HepG2 (cell line): Measurements from ENCODE around the gene TARBP2. TPM values are rescaled to one million over a fixed set of nuclear protein-coding genes. Genes with fewer than 3 reads are reported as not detected.

ENCODE experiments used
- BCL6 ChIP-seq: IDR thresholded peaks from 2 replicates; pipeline ENCODE4 v1.6.1; 2016; ENCODE audit warnings: missing genetic modification reagents, missing compliant biosample characterization
- CHD4 ChIP-seq: fragments of 200-600 bp; sonication (generic); IDR thresholded peaks from 2 replicates; pipeline ENCODE4 v1.7.0; 2017; ENCODE audit warnings: mild to moderate bottlenecking, low read length, borderline replicate concordance
- GLMP ChIP-seq: sonication (generic); formaldehyde crosslinking; IDR thresholded peaks from 2 replicates; pipeline ENCODE4 v1.9.0; 2021; ENCODE audit warnings: missing genetic modification reagents, mild to moderate bottlenecking, borderline replicate concordance
- HNRNPL ChIP-seq: fragments of 200-400 bp; formaldehyde crosslinking; IDR thresholded peaks from 2 replicates; pipeline ENCODE4 v1.6.1; 2017; ENCODE audit warnings: mild to moderate bottlenecking, low read depth, low read length
- KLF15 ChIP-seq: sonication (generic); formaldehyde crosslinking; IDR thresholded peaks from 2 replicates; pipeline ENCODE4 v1.8.1; 2023; ENCODE audit warnings: borderline replicate concordance, mild to moderate bottlenecking, inconsistent platforms, missing genetic modification reagents, mixed read lengths
- NAIF1 ChIP-seq: sonication (generic); formaldehyde crosslinking; IDR thresholded peaks from 2 replicates; pipeline ENCODE4 v1.5.0; 2020; ENCODE audit warnings: mild to moderate bottlenecking, missing genetic modification reagents, borderline replicate concordance
- NONO ChIP-seq, 2 experiments: fragments of 450-650 bp in 1 of 2; sonication (generic) in 1 of 2; formaldehyde crosslinking in 1 of 2; IDR thresholded peaks in 1 of 2; conservative IDR thresholded peaks in 1 of 2; 2 replicates each; pipeline versions ENCODE4 v1.6.1 to v1.8.0; 2017 to 2022; ENCODE audit warnings: mild to moderate bottlenecking in 1 of 2, missing genetic modification reagents in 1 of 2, moderate library complexity in 1 of 2
- SCMH1 ChIP-seq: sonication (generic); formaldehyde crosslinking; IDR thresholded peaks from 2 replicates; pipeline ENCODE4 v1.9.0; 2021; ENCODE audit warnings: missing genetic modification reagents, mild to moderate bottlenecking, borderline replicate concordance
- ZHX2 ChIP-seq, 2 experiments: sonication (generic) in 1 of 2; formaldehyde crosslinking in 1 of 2; IDR thresholded peaks; 2 replicates each; pipeline versions ENCODE4 v1.6.1 to v1.9.0; 2014 to 2022; ENCODE audit warnings: antibody characterized with exemption in 1 of 2, borderline replicate concordance in 1 of 2, inconsistent platforms in 1 of 2, low read depth in 1 of 2, missing genetic modification reagents in 1 of 2
- ZNF224 ChIP-seq: sonication (generic); formaldehyde crosslinking; IDR thresholded peaks from 2 replicates; pipeline ENCODE4 v1.5.0; 2020; ENCODE audit warnings: mild to moderate bottlenecking, missing genetic modification reagents
- ZNF512B ChIP-seq: sonication (generic); formaldehyde crosslinking; IDR thresholded peaks from 2 replicates; pipeline ENCODE4 v1.5.1; 2020; ENCODE audit warnings: missing genetic modification reagents, mild to moderate bottlenecking, borderline replicate concordance
- ZNF687 ChIP-seq: sonication (generic); formaldehyde crosslinking; IDR thresholded peaks from 2 replicates; pipeline ENCODE4 v1.5.1; 2020; ENCODE audit warnings: mild to moderate bottlenecking, missing genetic modification reagents, moderate library complexity
- ZSCAN22 ChIP-seq: sonication (generic); formaldehyde crosslinking; IDR thresholded peaks from 2 replicates; pipeline ENCODE4 v1.4.0; 2020; ENCODE audit warnings: mild to moderate bottlenecking, missing genetic modification reagents
- polyA plus RNA-seq, 8 experiments: library from polyadenylated mRNA; depleted of rRNA in 3 of 8; stranded (reverse) in 7 of 8; unstranded in 1 of 8; fragments of >200 nt; fragmentation: Illumina TruSeq in 4 of 8; extraction: Trizol in 4 of 8; gene quantifications; 2 replicates each; pipeline versions ENCODE4 v1.2.1 to v1.2.3, GENCODE V29; 2011 to 2016; ENCODE audit warnings: low read depth in 4 of 8, missing spikeins in 1 of 8, mixed read lengths in 1 of 8; ENCODE audit not compliant: insufficient read depth in 1 of 8
- total RNA-seq, 5 experiments: library from RNA; depleted of rRNA; stranded (reverse); fragments of >200 nt; fragmentation: Illumina TruSeq; extraction: Trizol; gene quantifications; 2 replicates each; pipeline ENCODE4 v1.2.3, GENCODE V29; 2016; ENCODE audit warnings: low read depth in 1 of 5

TARBP2 gene
- total and polyA plus RNA-seq, 2 of the 13 experiments (the other 11 are each of a cell fraction or from before 2014, with no cell fraction given), result 47.0 to 55.5 TPM

- TF ChIP-seq SCMH1 (CRISPR knock-in tag), result no peak
- TF ChIP-seq ZNF224 (CRISPR knock-in tag), result no peak
- no peak for TF ChIP-seq KLF15 (CRISPR knock-in tag)
- TF ChIP-seq ZHX2 (IDR thresholded peaks at IDR 0.05; ENCODE audit: low read depth), result no peak
- TF ChIP-seq ZHX2 (CRISPR knock-in tag; IDR thresholded peaks at IDR 0.05; ENCODE audit: borderline replicate concordance), result no peak
- TF ChIP-seq BCL6 (CRISPR knock-in tag), result no peak
- no peak for TF ChIP-seq GLMP (CRISPR knock-in tag)
- no peak for TF ChIP-seq NAIF1 (CRISPR knock-in tag)
- peak; percentile 1; the same call in 1 of the 2 replicates for TF ChIP-seq HNRNPL
- peak; percentile 85 for TF ChIP-seq ZNF687 (CRISPR knock-in tag)
- no peak for TF ChIP-seq NONO (IDR thresholded peaks at IDR 0.05)
- TF ChIP-seq NONO (CRISPR knock-in tag; conservative IDR thresholded peaks at IDR 0.05), result 0 out of 2 replicates have a peak, but pooled peaks have one; percentile 43
- no peak for TF ChIP-seq ZNF512B (CRISPR knock-in tag)
- TF ChIP-seq CHD4, result no peak
- TF ChIP-seq ZSCAN22 (CRISPR knock-in tag), result no peak
These were observed 615 bp downstream of the TARBP2 start (continued) for GRCh38 chr12:53501615-53502181.
